ENCODE measurements around the gene CCDC9B.
A peak's percentile ranks its signal among the peaks of the same experiment; 100 is the strongest.

The CCDC9B gene

GRCh38 chr15:40344217-40344616 lies 3.5 kb upstream of the CCDC9B start:
- DNase-seq: no peak

- DNase-seq: no peak
These were observed 2.8 kb upstream of the CCDC9B start for GRCh38 chr15:40343512-40343911.

- no peak for DNase-seq
These were observed 1.9 kb upstream of the CCDC9B start for GRCh38 chr15:40342416-40343320.

- no peak for DNase-seq
These were observed 550 bp downstream of the CCDC9B start for GRCh38 chr15:40340038-40340739.

- no peak for DNase-seq
These were observed 1.2 kb downstream of the CCDC9B start for GRCh38 chr15:40339621-40339945.

- DNase-seq: no peak
These were observed 1.7 kb downstream of the CCDC9B start for GRCh38 chr15:40338921-40339620.

GRCh38 chr15:40338041-40338657 lies 2.6 kb downstream of the CCDC9B start:
- peak; percentile 78 for DNase-seq

GRCh38 chr15:40337597-40337996 lies 3.1 kb downstream of the CCDC9B start:
- DNase-seq: no peak

- no peak for DNase-seq
These were observed 4.0 kb downstream of the CCDC9B start for GRCh38 chr15:40336744-40337122.

GRCh38 chr15:40335938-40336743 lies 4.6 kb downstream of the CCDC9B start:
- DNase-seq: no peak

GRCh38 chr15:40334941-40335795 lies 5.6 kb downstream of the CCDC9B start:
- no peak for DNase-seq

- DNase-seq: no peak
These were observed 6.2 kb downstream of the CCDC9B start for GRCh38 chr15:40334541-40334940.

GRCh38 chr15:40333922-40334492 lies 6.7 kb downstream of the CCDC9B start:
- no peak for DNase-seq

- DNase-seq: no peak
These were observed 8.5 kb downstream of the CCDC9B start for GRCh38 chr15:40332113-40332781.

- no peak for DNase-seq
These were observed 9.1 kb downstream of the CCDC9B start for GRCh38 chr15:40331637-40332036.

GRCh38 chr15:40331026-40331425 lies 9.7 kb downstream of the CCDC9B start:
- no peak for DNase-seq

- no peak for DNase-seq
These were observed 10.3 kb downstream of the CCDC9B start for GRCh38 chr15:40330368-40330836.

GRCh38 chr15:40329804-40330203 lies 10.9 kb downstream of the CCDC9B start:
- DNase-seq: no peak

GRCh38 chr15:40328751-40329150 lies 12.0 kb downstream of the CCDC9B start:
- no peak for DNase-seq

GRCh38 chr15:40328176-40328575 lies 12.6 kb downstream of the CCDC9B start:
- DNase-seq: no peak

All from activated CD4-positive, alpha-beta T cell treated with anti-CD3 and anti-CD28 coated beads, Interleukin-2, amount 50 U/mL, for 16 hours (primary cell).